Measurements from ENCODE around the gene MOB3C. TPM values are rescaled to one million over a fixed set of nuclear protein-coding genes. Genes with fewer than 3 reads are reported as not detected.
"Not testable (repeated sequence)": the region's sequence is repeated elsewhere in the genome, so short reads cannot be mapped to it uniquely, and the experiment has no call there.

Gene MOB3C
- total RNA-seq: 10 to 100 TPM; 13.0 to 17.8 (median 13.6) TPM

DNA sequence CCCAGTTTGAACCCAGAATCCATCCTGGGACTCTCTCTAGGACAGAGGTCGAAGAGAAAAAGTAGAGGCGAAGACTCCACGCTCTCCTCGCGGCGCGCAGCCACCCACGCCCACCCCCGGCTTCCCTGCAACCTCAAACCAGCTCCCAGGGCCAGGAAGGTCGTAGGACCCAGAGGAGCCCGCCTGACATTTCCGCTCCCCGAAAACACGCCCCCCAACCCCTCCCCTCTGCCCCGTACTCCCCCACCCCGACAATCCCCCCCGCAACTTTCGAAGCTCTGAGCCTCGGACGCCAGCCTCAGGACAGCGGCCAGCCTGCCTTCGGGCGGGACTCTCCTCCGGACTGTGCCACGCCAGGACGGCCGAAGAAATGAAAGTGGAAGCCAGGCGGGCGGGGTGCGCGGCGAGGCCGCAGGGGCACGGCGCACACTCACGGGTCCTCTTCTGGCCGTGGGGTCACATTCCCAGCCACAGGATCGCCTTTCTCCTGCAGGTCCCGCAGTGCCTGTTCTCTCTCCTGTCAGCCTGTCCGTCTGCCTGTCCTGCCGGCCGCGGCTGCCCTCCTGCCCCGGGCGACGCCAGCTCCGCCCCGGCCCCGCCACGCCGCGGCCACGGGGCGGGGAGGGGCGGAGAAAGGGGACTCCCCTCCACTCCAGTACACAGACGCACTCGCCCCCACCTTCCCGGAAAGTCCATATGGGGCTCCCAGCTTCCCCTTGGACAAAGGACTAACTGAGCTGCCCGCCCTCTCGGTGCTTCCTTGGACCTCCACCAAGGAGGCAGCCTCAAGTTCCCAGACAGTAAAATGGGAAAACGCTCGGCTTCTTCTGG, at the start of gene MOB3C:
MOB3C (minus strand) TSS at position 535 of the 831 bp plus-strand sequence. CDS start 3,490 bp downstream, outside the sequence.
- TF ChIP-seq, protein P1, sequence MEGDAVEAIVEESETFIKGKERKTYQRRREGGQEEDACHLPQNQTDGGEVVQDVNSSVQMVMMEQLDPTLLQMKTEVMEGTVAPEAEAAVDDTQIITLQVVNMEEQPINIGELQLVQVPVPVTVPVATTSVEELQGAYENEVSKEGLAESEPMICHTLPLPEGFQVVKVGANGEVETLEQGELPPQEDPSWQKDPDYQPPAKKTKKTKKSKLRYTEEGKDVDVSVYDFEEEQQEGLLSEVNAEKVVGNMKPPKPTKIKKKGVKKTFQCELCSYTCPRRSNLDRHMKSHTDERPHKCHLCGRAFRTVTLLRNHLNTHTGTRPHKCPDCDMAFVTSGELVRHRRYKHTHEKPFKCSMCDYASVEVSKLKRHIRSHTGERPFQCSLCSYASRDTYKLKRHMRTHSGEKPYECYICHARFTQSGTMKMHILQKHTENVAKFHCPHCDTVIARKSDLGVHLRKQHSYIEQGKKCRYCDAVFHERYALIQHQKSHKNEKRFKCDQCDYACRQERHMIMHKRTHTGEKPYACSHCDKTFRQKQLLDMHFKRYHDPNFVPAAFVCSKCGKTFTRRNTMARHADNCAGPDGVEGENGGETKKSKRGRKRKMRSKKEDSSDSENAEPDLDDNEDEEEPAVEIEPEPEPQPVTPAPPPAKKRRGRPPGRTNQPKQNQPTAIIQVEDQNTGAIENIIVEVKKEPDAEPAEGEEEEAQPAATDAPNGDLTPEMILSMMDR (IDR thresholded peaks at IDR 0.05): no peak
- no peak for TF ChIP-seq POLR2A (IDR thresholded peaks at IDR 0.05)
- peak within 1 kb of the TSS; percentile 74 for H3K4me3 ChIP-seq (ENCODE audit: low read depth, poor library complexity, severe bottlenecking)
- WGBS, 2 donors: 0 to 1% methylated on average over 25 to 61 of the region's 62 CpGs
- peak; percentile 73 to 95 for DNase-seq (ENCODE audit: low spot score in 2 of 2)
- intact Hi-C loops (cut with DNase I; ENCODE audit: low total_unique reads): no loop called here

DNA sequence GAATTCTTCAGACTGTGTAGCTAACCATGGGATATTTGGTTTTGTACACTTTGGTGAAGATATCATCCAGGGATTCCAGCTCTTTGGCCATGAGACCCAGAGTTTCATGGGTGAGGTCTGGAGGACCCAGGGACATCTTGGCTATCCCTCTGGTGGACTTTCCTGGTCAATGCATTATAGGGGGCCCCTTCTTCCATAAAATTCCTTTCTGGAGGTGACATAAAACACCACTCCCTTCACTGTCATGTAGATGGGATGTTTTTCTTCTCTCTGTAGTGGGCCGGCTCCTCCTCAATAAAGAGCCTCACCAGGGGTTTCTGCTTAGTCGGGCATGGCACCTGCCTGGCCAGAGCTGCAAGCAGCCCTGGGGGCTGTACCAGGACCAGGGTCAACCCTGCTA, 49.4 kb upstream of the MOB3C start:
- intact Hi-C loops (cut with DNase I; ENCODE audit: low total_unique reads): no loop called here
- H3K4me3 ChIP-seq (ENCODE audit: low read depth, poor library complexity, severe bottlenecking): no peak overlapping the region
- WGBS, 2 donors: 82 to 88% methylated on average over 2 of the region's 2 CpGs
- TF ChIP-seq, protein P1 (IDR thresholded peaks at IDR 0.05): no peak
- no peak for DNase-seq (ENCODE audit: low spot score in 2 of 2)

DNA sequence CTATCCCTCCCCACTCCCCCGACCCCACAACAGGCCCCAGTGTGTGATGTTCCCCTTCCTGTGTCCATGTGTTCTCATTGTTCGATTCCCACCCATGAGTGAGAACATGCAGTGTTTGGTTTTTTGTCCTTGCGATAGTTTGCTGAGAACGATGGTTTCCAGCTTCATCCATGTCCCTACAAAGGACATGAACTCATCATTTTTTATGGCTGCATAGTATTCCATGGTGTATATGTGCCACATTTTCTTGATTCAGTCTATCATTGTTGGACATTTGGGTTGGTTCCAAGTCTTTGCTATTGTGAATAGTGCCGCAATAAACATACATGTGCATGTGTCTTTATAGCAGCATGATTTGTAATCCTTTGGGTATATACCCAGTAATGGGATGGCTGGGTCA, 46.3 kb upstream of the MOB3C start:
- H3K4me3 ChIP-seq (ENCODE audit: low read depth, poor library complexity, severe bottlenecking); intact Hi-C loops (cut with DNase I; ENCODE audit: low total_unique reads); DNase-seq (ENCODE audit: low spot score in 2 of 2): not testable (repeated sequence)
- 94 to 100% methylated on average over 4 of the region's 5 CpGs for WGBS, 2 donors

DNA sequence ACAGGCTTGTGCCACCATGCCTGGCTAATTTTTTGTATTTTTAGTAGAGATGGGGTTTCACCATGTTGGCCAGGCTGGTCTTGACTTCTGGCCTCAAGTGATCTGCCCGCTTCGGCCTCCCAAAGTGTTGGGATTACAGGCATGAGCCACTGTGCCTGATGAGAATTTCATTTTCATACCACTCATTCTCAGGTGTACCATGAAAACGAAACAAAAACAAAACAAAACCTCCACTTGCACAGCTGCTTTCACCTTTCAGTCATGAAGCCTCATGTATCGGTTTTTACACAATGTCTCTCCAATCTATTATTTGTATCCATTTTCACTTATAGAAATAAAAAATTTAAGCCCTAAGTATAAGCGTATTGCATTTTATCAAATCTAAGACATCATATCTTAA, 43.5 kb upstream of the MOB3C start:
- DNase-seq (ENCODE audit: low spot score in 2 of 2); H3K4me3 ChIP-seq (ENCODE audit: low read depth, poor library complexity, severe bottlenecking); intact Hi-C loops (cut with DNase I; ENCODE audit: low total_unique reads): not testable (repeated sequence)
- 94 to 95% methylated on average over 5 of the region's 5 CpGs for WGBS, 2 donors

DNA sequence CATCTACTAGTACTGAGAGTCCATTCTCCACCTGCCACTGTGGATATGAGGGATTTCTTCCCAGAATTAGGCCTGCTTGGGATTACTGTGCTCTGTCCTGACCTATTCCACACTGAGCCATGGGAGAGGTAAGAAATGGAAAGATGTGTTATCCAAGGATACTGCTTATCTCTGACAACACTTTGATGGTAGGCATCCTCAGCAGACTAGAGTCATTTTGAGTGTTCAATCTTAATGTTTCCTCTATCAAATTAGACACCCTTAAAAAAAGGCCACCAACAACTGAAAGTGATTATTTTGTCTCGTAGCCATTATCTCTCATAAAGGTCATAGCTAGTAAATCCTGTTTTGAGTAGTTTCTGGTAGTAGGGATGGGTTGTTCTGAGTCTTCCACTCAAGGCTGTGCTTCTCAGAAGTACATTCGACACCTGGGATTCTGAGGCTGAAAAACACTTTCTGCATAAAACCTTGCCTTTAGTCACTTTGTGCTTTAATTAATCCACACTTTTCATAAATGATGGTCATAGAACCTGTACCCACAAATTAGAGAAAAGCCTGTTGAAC, 42.8 kb upstream of the MOB3C start:
- TF ChIP-seq, protein P1 (IDR thresholded peaks at IDR 0.05): no peak
- TF ChIP-seq POLR2A (IDR thresholded peaks at IDR 0.05): no peak
- 70 to 89% methylated on average over 2 of the region's 2 CpGs for WGBS, 2 donors
- intact Hi-C loops (cut with DNase I; ENCODE audit: low total_unique reads): no loop called here
- no peak for DNase-seq (ENCODE audit: low spot score in 2 of 2)
- H3K4me3 ChIP-seq (ENCODE audit: low read depth, poor library complexity, severe bottlenecking): no peak overlapping the region

DNA sequence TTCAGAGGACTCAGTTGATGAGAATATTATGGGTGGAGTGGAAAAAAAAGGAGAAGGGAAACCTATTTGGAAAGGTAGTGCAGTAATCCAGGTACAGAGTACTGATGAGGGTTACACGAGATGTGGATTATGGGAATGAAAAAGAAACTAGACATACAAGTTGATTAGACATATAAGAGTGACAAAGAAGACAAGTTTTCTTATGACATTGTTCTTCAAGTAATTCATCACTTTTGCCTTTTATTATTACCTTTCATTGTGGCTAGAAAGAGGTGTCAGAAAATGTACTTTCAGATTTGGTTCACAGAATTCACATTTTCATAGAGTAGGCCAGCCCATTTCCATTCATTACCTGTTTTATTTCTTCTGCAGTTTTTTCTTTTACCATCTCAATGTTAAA, 41.2 kb upstream of the MOB3C start:
- intact Hi-C loops (cut with DNase I; ENCODE audit: low total_unique reads): no loop called here
- WGBS, 2 donors: 94 to 95% methylated on average over 1 of the region's 1 CpG
- H3K4me3 ChIP-seq (ENCODE audit: low read depth, poor library complexity, severe bottlenecking): no peak overlapping the region
- DNase-seq (ENCODE audit: low spot score in 2 of 2): no peak
- TF ChIP-seq, protein P1 (IDR thresholded peaks at IDR 0.05): no peak
- TF ChIP-seq POLR2A (IDR thresholded peaks at IDR 0.05): no peak

All from lower leg skin (tissue), 4 donors.